ENCODE results near the gene TRPC3.
A peak's percentile ranks its signal among the peaks of the same experiment; 100 is the strongest.

Gene TRPC3

GRCh38 chr4:121869841-121870822, 81.7 kb downstream of the TRPC3 start, which contains the start of gene BBS7:
TSS of gene BBS7 (minus strand) at chr4:121870474. CDS start at chr4:121870313, 161 bp downstream.
- peak; percentile 89 for DNase-seq

GRCh38 chr4:121863799-121864198, 88.1 kb downstream of the TRPC3 start:
- no peak for DNase-seq

GRCh38 chr4:121861426-121861825, 90.4 kb downstream of the TRPC3 start:
- no peak for DNase-seq

- no peak for DNase-seq
Measured at GRCh38 chr4:121860121-121860520, 91.7 kb downstream of the TRPC3 start.

GRCh38 chr4:121851354-121851753, 100.5 kb downstream of the TRPC3 start:
- no peak for DNase-seq

- no peak for DNase-seq
Measured at GRCh38 chr4:121846662-121847061, 105.2 kb downstream of the TRPC3 start.

- no peak for DNase-seq
Measured at GRCh38 chr4:121842862-121843261, 109.0 kb downstream of the TRPC3 start.

- no peak for DNase-seq
Measured at GRCh38 chr4:121838136-121838535, 113.7 kb downstream of the TRPC3 start.

GRCh38 chr4:121829511-121829910, 122.3 kb downstream of the TRPC3 start:
- DNase-seq, result no peak
